SK-N-SH (cell line): Measurements from ENCODE around the gene PROM2. TPM values are rescaled to one million over a fixed set of nuclear protein-coding genes. Genes with fewer than 3 reads are reported as not detected.

Source experiments
- CTCF ChIA-PET: fragments of 300-600, 350-600 bp; formaldehyde crosslinking; extraction: SDS; loops from one replicate; lab custom pipeline; 2021; lab: Yijun Ruan, JAX
- POLR2A ChIA-PET: fragments of 350-600 bp; sonication (Branson Sonifier 250); formaldehyde crosslinking; extraction: SDS; loops from one replicate; lab custom pipeline; 2020; ENCODE audit warnings: antibody characterized with exemption, inconsistent platforms; lab: Yijun Ruan, JAX
- DNase-seq: peaks from one replicate; pipeline ENCODE4 v3.0.0; 2012
- H2AFZ ChIP-seq: fragments of 200-600 bp; sonication (generic); 2 replicates; pipeline ENCODE4 v1.8.1; 2016; ENCODE audit warnings: antibody characterized with exemption, mild to moderate bottlenecking, low read depth
- H3F3A ChIP-seq: fragments of 200-600 bp; sonication (generic); replicated peaks from 2 replicates; pipeline ENCODE3; 2016; ENCODE audit warnings: antibody characterized with exemption, mild to moderate bottlenecking; ENCODE audit not compliant: insufficient read depth
- H3K27ac ChIP-seq, 2 experiments: fragments of 200-500 bp in 1 of 2; fragments of 200-600 bp in 1 of 2; sonication (Bioruptor generic) in 1 of 2; sonication (generic), shearing (Covaris generic) in 1 of 2; 2 replicates each; pipeline versions ENCODE4 v1.5.1 to v1.6.1; 2014 to 2016; ENCODE audit warnings: low read depth in 2 of 2, inconsistent platforms in 1 of 2, low read length in 1 of 2, mild to moderate bottlenecking in 1 of 2, mixed read lengths in 1 of 2
- H3K27me3 ChIP-seq: fragments of 200-600 bp; sonication (generic), shearing (Covaris generic); 2 replicates; pipeline ENCODE4 v1.6.1; 2016; ENCODE audit warnings: mixed run types; ENCODE audit not compliant: insufficient read depth
- H3K36me3 ChIP-seq, 2 experiments: fragments of 200-500 bp in 1 of 2; fragments of 200-600 bp in 1 of 2; sonication (Bioruptor generic) in 1 of 2; sonication (generic) in 1 of 2; replicated peaks in 1 of 2; 2 replicates each; pipeline versions ENCODE3 to v1.5.1; 2014 to 2016; ENCODE audit warnings: low read length in 1 of 2, mild to moderate bottlenecking in 1 of 2; ENCODE audit not compliant: insufficient read depth in 2 of 2, control insufficient read depth in 1 of 2
- H3K4me1 ChIP-seq, 2 experiments: fragments of 200-500 bp in 1 of 2; fragments of 200-600 bp in 1 of 2; sonication (Bioruptor generic) in 1 of 2; sonication (generic), shearing (Covaris generic) in 1 of 2; 2 replicates each; pipeline versions ENCODE4 v1.5.1 to v1.6.1; 2014 to 2016; ENCODE audit warnings: low read depth in 1 of 2, low read length in 1 of 2, mixed run types in 1 of 2; ENCODE audit not compliant: insufficient read depth in 2 of 2, control insufficient read depth in 1 of 2
- H3K4me2 ChIP-seq: fragments of 200-600 bp; sonication (generic), shearing (Covaris generic); 2 replicates; pipeline ENCODE4 v1.6.1; 2017; ENCODE audit warnings: mixed run types
- H3K4me3 ChIP-seq, 2 experiments: fragments of 200-500 bp in 1 of 2; fragments of 200-600 bp in 1 of 2; sonication (Bioruptor generic) in 1 of 2; sonication (generic), shearing (Covaris generic) in 1 of 2; 2 replicates each; pipeline versions ENCODE4 v1.5.1 to v1.8.1; 2014 to 2016; ENCODE audit warnings: low read depth in 2 of 2, inconsistent platforms in 1 of 2, low read length in 1 of 2, mild to moderate bottlenecking in 1 of 2, mixed read lengths in 1 of 2, moderate library complexity in 1 of 2
- H3K79me2 ChIP-seq: fragments of 200-600 bp; sonication (generic); 2 replicates; pipeline ENCODE4 v1.8.1; 2017; ENCODE audit warnings: mild to moderate bottlenecking; ENCODE audit not compliant: insufficient read depth
- H3K9ac ChIP-seq: fragments of 200-600 bp; sonication (generic); 2 replicates; pipeline ENCODE4 v1.6.1; 2017; ENCODE audit warnings: mixed run types
- H3K9me2 ChIP-seq: fragments of 200-600 bp; sonication (generic); 2 replicates; pipeline ENCODE4 v1.6.1; 2017; ENCODE audit warnings: mixed run types
- H3K9me3 ChIP-seq: fragments of 200-600 bp; sonication (generic); 2 replicates; pipeline ENCODE4 v1.6.1; 2017; ENCODE audit warnings: mixed run types, mild to moderate bottlenecking, moderate library complexity
- H4K20me1 ChIP-seq: fragments of 200-600 bp; sonication (generic); 2 replicates; pipeline ENCODE4 v1.6.1; 2017; ENCODE audit warnings: mild to moderate bottlenecking, mixed run types; ENCODE audit not compliant: insufficient read depth
- CHD2 ChIP-seq: fragments of 150-350 bp; IDR thresholded peaks from 2 replicates; pipeline ENCODE4 v1.6.1; 2018; ENCODE audit warnings: low read length; ENCODE audit not compliant: partially characterized antibody
- ELF1 ChIP-seq: IDR thresholded peaks from 2 replicates; pipeline ENCODE4 v1.4.0; 2012
- EZH2phosphoT487 ChIP-seq: fragments of 200-600 bp; sonication (generic); IDR thresholded peaks from 2 replicates; pipeline ENCODE4 v1.6.1; 2017; ENCODE audit warnings: low read depth, mixed run types, mild to moderate bottlenecking, antibody characterized with exemption, moderate library complexity, borderline replicate concordance
- FOXJ3 ChIP-seq: sonication (generic); formaldehyde crosslinking; IDR thresholded peaks from 2 replicates; pipeline ENCODE4 v1.5.1; 2020; ENCODE audit warnings: mild to moderate bottlenecking, missing genetic modification reagents
- FOXM1 ChIP-seq: IDR thresholded peaks from 2 replicates; pipeline ENCODE4 v1.4.0; 2012; ENCODE audit warnings: low read depth, mild to moderate bottlenecking
- GABPA ChIP-seq: IDR thresholded peaks from 2 replicates; pipeline ENCODE4 v1.4.0; 2012; ENCODE audit warnings: low read depth, mild to moderate bottlenecking
- NFIC ChIP-seq: IDR thresholded peaks from 2 replicates; pipeline ENCODE4 v1.4.0; 2012; ENCODE audit warnings: borderline replicate concordance
- NRF1 ChIP-seq: IDR thresholded peaks from 2 replicates; pipeline ENCODE4 v1.6.1; 2012; ENCODE audit warnings: low read depth, mild to moderate bottlenecking, low read length
- RAD21 ChIP-seq: IDR thresholded peaks from 2 replicates; pipeline ENCODE4 v1.6.1; 2012; ENCODE audit warnings: mild to moderate bottlenecking, low read length
- RCOR1 ChIP-seq: fragments of 150-350 bp; IDR thresholded peaks from 2 replicates; pipeline ENCODE4 v1.6.1; 2017; ENCODE audit warnings: antibody characterized with exemption, low read length
- RFX5 ChIP-seq: IDR thresholded peaks from 2 replicates; pipeline ENCODE4 v1.6.1; 2012; ENCODE audit warnings: mild to moderate bottlenecking, improper control_type of control experiment, low read length
- TAF1 ChIP-seq: IDR thresholded peaks from 2 replicates; pipeline ENCODE4 v1.6.1; 2012; ENCODE audit warnings: low read depth, mild to moderate bottlenecking, low read length, moderate library complexity, borderline replicate concordance
- TEAD4 ChIP-seq: IDR thresholded peaks from 2 replicates; pipeline ENCODE4 v1.4.0; 2012; ENCODE audit warnings: mild to moderate bottlenecking, borderline replicate concordance; ENCODE audit not compliant: insufficient read depth
- WGBS: methylation state at CpG from one replicate; pipeline ENCODE4 v1.1.6; 2017; ENCODE audit warnings: low lambda C conversion rate; 5-methylcytosine and 5-hydroxymethylcytosine counted together
- polyA plus RNA-seq, 3 experiments: library from polyadenylated mRNA; depleted of rRNA; stranded (reverse); fragments of >200 nt; gene quantifications; 2 replicates each; pipeline ENCODE4 v1.2.3, GENCODE V29; 2012
- TF ChIP-seq, protein P1 (sequence below): fragments of 150-350 bp; IDR thresholded peaks from 2 replicates; pipeline ENCODE4 v1.6.1; 2016; ENCODE audit warnings: mild to moderate bottlenecking, low read depth, low read length
- TF ChIP-seq, protein P2 (sequence below): IDR thresholded peaks from 2 replicates; pipeline ENCODE4 v1.6.1; 2012; ENCODE audit warnings: mild to moderate bottlenecking, low read depth, low read length, moderate library complexity

Gene PROM2
- polyA plus RNA-seq, 1 of the 3 experiments (the other 2 are of a cell fraction), result 0.38 TPM

DNA sequence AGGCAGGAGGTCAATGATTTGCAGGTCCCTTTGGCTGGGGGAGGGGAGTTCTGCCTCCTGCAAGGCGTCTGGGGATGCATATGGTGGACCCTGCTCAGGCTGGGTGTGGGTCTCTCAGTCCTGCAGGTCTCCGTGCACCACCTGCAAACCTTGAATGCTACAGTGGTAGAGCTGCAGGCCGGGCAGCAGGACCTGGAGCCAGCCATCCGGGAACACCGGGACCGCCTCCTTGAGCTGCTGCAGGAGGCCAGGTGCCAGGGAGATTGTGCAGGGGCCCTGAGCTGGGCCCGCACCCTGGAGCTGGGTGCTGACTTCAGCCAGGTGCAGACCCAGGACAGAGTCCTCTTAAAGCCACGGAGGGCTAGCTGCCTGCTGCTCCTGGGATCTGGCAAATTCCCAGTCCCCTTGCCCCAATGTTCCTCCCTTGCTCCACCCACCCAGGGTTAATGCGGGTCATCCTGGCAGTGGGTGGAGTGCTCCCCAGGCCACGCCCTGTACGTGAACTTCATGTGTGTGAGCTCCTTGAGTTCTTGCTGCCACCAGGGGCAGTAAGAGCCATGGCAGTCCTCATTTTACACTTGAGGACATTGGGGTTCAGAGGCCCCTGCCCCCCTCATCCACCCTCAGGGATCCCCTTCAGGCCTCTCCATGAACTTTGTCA lies 3.1 kb downstream of the PROM2 start:
- WGBS, result 50% methylated on average over 6 of the region's 11 CpGs
- Histone ChIP-seq H2AFZ (no peak overlapping the region), H3K9me3 (no peaks in the 10 kb centered on the region), H3K79me2 (no peaks in the 10 kb centered on the region), H3K9ac (no peak overlapping the region), H3K4me1 (no peaks in the 10 kb centered on the region), H3K4me3 (no peak overlapping the region), H3K9me2 (no peaks in the 10 kb centered on the region), H3K36me3 (no peaks in the 10 kb centered on the region), H3K27ac (no peak overlapping the region), H4K20me1 (no peaks in the 10 kb centered on the region), H3K27me3 (no peaks in the 10 kb centered on the region), H3F3A (no peaks in the 10 kb centered on the region), H3K4me2 (no peak overlapping the region)
- DNase-seq, result no peak
- CTCF ChIA-PET, result interaction anchor here (0.8 to 1.5 kb wide), 2 partner anchors 18 to 46 kb away, joined by 3 read pairs; no protein-coding TSS in a partner anchor
- no peak for TF ChIP-seq NRF1
- no peak for TF ChIP-seq TAF1
- TF ChIP-seq NFIC, result no peak
- TF ChIP-seq GABPA, result no peak
- no peak for TF ChIP-seq RCOR1
- TF ChIP-seq ELF1, result no peak
- no peak for TF ChIP-seq CHD2
- TF ChIP-seq, protein P1, sequence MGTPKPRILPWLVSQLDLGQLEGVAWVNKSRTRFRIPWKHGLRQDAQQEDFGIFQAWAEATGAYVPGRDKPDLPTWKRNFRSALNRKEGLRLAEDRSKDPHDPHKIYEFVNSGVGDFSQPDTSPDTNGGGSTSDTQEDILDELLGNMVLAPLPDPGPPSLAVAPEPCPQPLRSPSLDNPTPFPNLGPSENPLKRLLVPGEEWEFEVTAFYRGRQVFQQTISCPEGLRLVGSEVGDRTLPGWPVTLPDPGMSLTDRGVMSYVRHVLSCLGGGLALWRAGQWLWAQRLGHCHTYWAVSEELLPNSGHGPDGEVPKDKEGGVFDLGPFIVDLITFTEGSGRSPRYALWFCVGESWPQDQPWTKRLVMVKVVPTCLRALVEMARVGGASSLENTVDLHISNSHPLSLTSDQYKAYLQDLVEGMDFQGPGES, result no peak
- TF ChIP-seq, protein P2, sequence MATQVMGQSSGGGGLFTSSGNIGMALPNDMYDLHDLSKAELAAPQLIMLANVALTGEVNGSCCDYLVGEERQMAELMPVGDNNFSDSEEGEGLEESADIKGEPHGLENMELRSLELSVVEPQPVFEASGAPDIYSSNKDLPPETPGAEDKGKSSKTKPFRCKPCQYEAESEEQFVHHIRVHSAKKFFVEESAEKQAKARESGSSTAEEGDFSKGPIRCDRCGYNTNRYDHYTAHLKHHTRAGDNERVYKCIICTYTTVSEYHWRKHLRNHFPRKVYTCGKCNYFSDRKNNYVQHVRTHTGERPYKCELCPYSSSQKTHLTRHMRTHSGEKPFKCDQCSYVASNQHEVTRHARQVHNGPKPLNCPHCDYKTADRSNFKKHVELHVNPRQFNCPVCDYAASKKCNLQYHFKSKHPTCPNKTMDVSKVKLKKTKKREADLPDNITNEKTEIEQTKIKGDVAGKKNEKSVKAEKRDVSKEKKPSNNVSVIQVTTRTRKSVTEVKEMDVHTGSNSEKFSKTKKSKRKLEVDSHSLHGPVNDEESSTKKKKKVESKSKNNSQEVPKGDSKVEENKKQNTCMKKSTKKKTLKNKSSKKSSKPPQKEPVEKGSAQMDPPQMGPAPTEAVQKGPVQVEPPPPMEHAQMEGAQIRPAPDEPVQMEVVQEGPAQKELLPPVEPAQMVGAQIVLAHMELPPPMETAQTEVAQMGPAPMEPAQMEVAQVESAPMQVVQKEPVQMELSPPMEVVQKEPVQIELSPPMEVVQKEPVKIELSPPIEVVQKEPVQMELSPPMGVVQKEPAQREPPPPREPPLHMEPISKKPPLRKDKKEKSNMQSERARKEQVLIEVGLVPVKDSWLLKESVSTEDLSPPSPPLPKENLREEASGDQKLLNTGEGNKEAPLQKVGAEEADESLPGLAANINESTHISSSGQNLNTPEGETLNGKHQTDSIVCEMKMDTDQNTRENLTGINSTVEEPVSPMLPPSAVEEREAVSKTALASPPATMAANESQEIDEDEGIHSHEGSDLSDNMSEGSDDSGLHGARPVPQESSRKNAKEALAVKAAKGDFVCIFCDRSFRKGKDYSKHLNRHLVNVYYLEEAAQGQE, result no peak
- TF ChIP-seq FOXM1, result no peak
- TF ChIP-seq FOXJ3 (CRISPR knock-in tag), result no peak
- TF ChIP-seq TEAD4, result no peak
- no peak for TF ChIP-seq EZH2phosphoT487
- TF ChIP-seq RAD21, result no peak
- no peak for TF ChIP-seq RFX5
- POLR2A ChIA-PET, result no interaction called here
